ENCODE data around the gene CSTF3.
A peak's percentile ranks its signal among the peaks of the same experiment; 100 is the strongest.
"Not testable (repeated sequence)": the region's sequence is repeated elsewhere in the genome, so short reads cannot be mapped to it uniquely, and the experiment has no call there.

CSTF3 gene

DNA sequence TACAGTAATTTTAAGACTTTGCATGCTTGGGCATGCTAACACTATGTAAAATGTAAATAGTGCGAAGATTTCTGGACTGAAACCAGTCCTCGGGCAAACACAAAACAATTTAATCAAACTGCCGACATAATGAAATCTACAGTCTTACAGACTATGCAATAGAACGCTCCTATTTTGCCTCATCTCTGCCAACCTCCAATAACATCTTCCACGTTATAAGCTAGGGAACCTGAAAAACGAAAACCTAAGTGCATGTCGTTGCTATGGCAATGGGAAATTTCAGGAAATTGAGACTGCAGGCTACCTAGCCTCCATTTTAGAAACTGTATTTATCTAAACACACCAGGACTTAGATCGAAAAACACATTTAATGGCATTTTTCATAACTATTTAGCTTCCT, 1.1 kb downstream of the CSTF3 start:
- DNase-seq = peak; percentile 29

DNA sequence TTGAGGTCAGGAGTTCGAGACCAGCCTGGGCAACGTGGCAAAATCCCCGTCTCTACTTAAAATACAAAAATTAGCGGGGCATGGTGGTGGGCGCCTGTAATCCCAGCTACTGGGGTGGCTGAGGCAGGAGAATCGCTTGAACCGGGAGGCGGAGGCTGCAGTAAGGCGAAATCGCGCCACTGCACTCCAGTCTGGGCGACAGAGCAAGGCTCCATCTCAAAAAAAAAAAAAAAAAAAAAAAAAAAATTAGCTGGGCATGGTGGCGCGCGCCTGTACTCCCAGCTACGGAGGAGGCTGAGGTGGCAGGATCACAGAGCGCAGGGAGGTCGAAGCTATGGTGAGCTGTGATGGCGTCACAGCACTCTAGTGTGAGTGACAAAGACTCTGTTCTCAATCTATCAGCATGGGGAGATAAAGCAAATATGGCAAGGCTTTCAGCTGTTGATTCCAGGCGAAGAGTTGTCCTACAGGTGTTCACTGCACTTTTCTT, 1.9 kb downstream of the CSTF3 start:
- DNase-seq = not testable (repeated sequence)

DNA sequence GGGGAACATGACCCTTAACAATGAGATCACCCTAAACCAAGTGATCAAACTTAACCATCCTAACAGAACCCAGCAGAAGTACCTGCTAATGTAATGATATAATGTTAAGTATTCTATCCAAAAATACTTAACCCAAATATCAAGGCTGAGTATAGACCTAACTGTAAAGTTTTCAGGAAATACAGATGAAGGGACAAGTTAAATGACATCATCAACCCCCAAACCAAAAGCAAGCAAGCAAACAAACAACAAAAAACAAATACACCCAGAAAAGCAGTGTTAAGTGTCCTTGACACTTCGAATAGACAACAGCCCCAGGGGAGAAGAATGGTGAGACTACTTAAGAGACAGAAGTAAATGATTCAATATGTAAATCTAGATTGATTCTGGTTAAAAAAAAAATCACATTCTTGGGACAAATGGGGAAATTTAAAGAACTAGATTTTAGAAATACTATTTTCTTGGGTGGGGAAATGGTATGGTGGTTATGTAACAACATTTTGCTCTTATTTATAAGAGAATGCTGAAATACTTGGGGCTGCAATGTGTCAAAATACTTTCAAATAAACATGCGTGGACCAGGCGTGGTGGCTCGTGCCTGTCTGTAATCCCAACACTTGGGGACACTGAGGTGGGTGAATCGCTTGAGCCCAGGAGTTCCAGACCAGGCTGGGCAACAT, 2.5 kb downstream of the CSTF3 start:
- no peak for DNase-seq

DNA sequence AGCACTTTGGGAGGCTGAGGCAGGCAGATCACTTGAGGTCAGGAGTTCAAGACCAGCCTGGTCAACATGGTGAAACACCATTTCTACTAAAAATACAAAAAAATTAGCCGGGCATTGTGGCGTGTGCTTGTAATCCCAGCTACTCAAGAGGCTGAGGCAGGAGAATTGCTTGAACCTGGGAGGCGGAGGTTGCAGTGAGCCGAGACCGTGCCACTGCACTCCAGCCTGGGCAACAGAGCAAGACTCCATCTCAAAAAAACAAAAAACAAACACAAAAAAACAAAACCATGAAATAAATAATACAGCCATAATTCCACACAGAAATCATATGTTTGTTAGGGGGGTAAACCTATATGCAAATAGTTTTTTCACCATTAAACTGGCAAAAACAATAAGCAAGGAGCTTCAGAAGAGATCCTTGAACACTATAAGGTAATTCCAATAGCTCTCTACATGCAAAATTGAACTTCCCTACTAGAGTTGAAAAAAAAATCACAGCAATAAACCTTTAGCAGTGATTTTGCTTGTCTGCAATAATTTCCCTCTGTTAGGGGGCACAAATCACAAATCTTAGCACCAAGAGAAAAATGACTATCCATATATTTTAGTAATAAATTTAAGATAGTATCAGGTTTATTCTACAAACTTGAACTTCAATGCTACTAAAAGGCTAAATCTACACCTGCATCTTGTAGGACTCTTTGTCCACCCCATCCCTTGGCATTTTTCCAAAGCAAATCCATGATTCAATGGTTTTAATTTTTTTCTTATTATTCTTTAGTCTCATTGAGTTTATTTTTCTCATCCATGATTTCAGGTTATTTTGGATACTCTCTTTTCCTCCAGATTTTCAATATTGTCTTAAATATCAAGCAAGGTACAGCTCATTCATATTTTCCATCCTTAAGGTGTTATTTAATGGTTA, 3.9 kb downstream of the CSTF3 start:
- DNase-seq = no peak

DNA sequence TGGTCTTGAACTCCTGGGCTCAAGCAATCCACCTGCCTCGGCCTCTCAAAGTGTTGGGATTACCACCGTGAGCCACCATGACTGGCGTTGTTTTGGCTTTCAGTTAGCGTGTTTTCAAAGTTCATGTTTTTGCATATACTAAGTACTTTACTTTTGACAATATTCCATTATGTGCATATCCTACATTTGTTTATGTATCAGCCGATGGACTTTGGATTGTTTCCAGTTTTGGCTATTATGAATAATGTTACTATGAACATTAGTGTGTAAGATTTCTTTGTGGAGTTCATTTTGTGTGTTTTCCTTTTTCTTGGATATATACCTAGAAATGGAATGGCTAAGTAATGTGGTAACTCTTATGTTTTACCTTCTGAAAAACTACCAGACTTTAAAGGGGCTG, 9.9 kb downstream of the CSTF3 start:
- no peak for DNase-seq

DNA sequence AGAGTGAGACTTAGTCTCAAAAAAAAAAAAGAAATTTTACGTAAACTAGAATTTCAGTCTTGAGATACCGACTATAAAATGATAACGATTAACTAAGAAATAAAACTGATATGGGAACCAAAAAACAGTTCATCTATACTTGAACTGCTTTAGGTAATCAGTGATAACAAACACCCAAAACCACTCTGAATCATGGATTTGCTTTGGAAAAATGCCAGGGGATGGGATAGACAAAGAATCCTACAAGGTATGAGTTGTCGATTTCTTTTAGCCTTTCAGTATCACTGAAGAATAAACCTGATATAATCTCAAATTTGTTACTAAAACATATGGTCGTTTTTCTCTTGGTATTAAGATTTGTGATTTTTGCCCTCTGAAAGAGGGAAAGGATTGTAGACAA, 13.7 kb downstream of the CSTF3 start:
- peak; percentile 21 for DNase-seq

DNA sequence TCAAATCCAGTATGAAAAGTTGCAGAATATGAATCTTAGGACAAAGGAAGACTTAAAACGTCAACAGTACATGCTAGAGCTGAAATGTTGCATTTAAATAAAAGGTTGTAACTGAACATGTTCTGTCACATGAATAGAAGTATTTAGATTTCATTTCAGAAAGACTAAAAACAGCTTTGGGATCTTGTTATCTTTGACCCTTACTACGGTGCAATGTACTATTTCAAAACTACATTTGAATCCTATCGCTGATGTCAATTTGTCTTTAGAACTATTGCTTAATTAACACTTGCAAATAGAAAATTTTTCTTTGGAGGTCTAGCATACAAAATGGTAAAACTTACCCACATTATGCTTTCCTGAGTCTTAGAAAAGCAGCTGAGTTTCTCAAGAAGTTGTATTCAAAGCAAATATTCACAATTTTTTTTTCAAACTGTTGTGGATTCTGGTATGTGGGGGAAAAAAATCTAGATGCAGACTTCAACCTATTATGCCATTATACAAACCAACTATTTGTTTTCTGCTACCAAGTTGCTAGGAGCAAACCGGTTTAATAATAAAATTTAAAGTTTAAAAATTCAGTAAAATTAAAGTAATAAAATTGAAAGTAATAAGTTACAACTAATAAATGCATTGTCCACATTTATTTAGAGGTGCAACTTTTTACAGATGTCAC, 25.4 kb downstream of the CSTF3 start:
- DNase-seq = no peak

DNA sequence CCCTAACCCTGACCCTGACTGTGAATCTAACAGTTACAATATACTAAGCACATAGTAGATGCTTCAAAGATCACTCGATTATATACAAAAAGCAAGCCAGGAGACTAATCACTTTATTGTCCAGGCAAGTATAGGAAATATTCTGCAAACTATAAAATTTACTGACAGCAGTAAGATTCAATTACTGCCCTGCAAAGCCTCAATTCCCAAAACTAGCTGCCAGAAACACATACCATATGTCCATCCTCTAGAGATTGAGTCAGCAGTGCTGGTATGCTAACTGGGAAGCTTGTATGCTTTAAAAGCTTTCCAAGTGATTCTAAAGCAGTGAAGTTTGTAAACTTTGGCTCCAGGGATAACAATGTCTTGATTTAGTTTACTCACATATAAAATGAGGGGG, 26.1 kb downstream of the CSTF3 start:
- DNase-seq = no peak

DNA sequence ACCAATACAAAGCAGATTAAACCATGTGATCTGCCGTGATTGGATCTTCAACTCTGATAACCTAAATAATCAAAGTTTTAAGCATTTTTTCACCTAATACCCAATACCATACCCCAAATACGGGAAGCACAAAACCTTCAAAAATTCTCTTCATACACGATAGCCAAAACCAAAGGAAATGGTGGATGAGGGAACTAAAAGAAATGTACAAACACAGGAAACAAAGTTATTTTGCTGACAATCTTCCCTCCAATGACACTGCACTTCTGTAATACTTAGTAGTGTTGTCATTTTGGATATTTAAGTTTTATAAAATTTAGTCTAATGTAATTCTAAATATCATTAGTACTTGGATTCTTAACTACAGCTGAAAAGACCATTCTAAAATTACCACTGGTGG, 27.0 kb downstream of the CSTF3 start:
- no peak for DNase-seq

DNA sequence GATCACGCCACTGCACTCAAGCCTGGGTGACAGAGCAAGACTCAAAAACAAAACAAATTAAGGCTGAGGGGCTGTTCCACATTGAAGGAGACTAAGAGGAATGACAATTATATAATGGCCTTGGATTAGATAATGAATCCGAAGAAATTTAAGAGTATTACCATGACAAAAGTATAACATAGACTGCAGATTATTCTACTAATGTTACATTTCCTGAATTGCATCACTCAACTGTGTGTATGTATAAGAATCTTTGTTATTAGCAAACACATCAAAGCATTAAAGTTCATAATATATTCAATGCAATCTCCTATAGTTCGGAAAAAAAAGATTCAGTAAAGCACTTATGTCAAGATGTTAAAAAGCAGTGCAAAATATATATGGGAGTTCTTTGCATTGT, 27.5 kb downstream of the CSTF3 start:
- DNase-seq = no peak

DNA sequence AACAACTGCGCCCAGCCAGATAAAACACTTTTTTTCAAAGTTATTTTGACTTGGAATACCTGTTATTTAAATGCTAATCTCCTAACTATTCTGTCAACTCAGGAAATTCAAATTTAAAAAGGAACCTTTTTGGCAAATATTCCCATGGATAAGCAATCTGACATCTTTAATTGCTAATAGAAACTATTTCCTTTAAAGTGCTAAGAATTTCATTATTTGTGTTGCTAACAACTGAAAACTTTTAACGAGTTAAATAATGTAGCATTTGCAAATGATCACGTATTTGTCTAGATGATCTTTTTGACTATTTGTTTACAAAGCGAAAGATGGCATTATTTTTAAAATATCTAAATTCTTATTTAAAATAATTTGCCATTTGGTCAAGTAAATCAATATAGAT, 28.8 kb downstream of the CSTF3 start:
- DNase-seq = no peak

DNA sequence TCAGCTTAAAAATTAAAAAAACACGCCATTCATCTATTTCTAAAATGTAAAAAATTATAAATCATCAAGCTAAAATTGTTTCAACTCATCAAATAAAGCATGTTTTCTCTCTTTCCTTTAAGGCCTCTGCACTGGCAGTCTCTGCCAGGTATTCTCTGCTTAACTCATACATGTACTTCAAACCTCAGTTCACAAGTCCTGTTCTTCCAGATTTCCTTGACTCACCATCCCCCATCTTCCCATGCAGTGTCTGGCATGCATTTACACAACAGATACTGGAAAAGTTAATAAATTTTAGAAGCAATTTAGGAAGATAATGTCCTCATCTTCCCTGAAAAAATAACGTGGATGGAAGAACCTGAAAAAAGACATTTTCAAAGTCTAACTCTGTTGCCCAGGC, 32.5 kb downstream of the CSTF3 start:
- no peak for DNase-seq

DNA sequence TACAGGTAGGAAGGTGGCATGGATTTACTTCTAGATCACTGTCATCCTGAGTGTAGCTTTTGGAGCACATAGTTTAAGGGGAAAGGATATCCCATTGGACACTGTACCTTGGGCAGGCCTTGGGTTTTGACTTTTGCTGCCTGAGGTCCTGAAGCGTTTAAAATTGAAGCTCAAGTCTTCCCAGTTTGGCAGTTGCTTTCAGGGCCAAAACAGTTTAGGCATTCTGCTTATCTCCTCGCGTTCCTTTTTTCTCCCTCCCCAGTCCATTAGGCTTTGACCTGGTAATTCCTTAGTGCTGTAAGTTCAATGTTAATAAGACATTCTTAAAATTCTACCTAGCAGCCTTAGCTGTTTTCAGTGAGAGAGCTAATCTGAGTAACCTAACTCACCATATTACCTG, 35.7 kb downstream of the CSTF3 start:
- DNase-seq = no peak

DNA sequence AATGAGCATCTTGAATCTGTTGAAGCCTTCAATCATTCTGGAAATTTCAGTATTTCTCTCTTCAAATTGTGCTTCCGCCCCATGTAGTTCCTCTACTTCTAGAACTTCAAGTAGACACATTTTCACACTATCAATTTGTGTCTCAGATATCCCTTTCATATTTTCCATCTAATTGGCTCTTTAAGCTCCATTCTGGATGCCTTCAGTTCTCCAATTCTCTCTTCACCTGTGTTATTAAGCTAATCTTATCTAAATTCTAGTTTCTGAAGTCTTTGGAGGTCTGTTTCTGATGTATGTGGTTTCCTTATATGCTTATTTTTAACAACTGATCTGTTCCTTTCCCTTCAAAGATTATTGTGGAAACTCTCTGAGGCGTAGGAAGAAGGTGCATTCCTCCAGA, 36.3 kb downstream of the CSTF3 start:
- DNase-seq = no peak

DNA sequence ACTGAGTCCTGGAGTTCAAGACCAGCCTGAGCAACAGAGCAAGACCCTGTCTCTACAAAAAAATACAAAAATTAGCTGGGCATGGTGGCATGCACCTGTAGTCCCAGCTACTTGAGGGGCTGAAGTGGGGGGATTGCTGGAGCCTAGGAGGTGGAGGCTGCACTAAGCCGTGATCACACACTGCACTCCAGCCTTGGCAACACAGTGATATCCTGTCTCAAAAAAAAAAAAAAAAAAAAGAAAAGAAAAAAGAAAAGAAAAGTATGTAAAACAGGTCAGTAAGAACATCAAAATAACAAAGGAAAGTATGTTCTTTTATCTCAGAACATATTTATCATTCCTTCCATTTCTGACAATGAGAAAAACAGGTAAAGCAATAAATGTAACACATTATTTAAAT, 38.6 kb downstream of the CSTF3 start:
- not testable (repeated sequence) for DNase-seq

DNA sequence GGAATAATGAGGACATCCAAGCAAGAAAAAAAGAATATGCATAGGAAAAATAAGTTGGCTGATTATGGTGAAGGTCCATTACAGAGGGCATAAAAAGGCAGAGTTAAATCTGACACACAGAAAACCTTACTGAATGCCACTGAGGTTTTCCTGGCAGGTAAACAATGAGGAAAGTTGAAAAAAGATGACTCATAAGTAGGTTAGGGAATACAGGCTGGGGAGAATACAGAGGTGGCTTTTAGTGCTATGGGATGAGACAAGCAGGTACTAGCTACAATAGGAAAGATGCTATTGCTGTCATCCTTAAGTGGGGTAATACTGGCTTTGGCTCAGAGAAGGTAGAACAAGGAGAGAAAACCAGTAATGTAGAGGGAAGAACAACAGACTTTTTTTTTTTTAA, 44.7 kb downstream of the CSTF3 start:
- DNase-seq = no peak

DNA sequence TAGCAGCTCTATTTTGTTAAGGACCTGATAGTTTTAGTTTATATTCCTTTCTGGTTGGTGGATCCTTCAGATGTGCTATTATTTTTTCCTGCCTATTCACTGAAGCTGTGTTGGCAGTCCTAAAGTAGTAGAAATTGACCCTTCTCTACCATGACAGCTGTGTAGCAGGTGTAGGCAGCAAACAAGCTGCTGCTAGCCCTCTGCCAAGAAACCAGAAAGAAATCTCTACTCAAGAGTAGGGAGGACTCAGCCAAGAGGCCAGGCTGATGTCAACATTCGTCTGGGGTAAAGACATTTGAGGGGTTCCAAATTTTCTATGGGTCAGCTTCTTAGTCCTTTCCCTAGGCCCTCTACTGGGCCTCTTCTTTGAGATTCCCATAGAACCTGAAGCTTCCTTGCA, 51.2 kb downstream of the CSTF3 start:
- no peak for DNase-seq

DNA sequence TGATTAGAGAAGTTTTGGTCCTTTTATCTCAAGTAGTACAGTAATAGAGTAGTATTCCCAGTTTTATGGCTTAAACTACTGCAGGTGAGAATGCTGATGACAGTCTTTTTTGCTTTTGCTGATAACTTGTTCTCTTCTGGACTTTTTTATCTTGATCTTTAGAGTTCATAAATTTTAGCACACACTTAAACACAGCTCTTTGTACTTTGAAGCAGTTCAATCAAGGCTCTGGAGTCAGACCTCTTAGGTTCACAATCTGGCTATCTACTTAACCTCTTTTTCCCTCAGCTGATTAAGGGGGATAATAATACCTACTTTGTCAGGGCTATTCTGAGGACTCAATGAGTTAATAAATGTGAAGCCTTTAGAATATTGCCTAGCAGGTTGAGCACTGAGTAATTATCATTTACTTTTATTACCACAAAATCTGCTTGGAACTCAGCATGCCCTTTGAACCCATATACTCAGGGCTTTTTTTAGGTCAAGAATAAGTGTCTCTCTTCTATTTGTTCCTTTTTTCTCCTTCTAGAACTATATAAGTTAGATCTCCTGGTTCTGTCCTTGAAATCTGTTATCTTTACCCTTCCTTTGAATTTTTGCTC, 51.9 kb downstream of the CSTF3 start:
- no peak for DNase-seq

DNA sequence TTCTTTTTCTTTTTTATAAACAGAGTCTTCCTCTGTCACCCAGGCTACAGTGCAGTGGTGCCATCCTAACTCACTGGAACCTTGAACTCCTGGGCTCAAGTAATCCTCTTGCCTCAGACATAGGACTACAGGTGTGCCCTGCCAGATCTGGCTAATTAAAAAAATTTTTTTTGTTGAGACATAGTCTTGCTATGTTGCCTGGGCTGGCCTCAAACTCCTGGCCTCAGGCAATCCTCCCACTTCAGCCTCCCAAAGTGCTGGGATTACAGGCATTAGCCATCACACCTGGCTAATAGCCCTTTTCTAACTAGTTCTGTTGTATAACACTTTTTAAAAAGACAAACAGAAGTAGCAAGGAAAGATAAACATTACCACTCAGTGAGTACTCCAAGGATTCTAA, 57.4 kb downstream of the CSTF3 start:
- DNase-seq = no peak

DNA sequence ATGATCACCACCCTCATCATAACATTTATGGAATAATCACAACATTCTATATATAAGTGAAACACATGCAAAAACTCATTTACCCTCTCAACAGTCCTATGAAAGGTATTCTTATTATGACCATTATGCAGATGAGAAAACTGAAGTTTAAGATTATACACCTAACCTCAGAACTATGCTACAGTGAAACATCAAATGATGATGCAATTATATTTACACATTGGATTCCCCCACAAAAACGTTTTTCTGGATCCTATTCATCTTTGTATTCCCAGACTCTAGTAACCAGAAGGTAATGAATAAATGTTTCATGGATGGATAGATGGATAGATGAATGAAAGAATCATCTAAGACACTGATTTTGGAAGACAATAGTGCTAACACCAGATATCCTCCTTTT, 67.1 kb downstream of the CSTF3 start:
- no peak for DNase-seq

DNA sequence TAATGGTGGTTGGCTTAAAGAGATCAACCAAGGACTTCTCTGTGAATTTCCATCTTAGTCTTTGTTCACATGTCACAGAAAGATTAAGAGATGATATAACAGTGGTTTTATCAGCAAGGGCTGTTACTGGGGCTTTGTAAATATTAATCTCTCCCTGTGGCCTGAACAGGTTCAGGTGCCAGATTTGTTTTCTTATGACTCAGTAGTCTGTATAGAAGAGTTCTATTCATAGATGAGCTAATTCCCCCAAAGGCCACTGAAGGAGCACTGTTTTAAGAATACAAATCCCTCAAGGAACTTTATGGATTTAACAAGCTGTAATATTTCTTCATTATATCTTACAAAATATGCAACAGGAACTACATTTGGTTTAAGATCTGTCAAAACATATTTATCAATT, 71.5 kb downstream of the CSTF3 start:
- no peak for DNase-seq

DNA sequence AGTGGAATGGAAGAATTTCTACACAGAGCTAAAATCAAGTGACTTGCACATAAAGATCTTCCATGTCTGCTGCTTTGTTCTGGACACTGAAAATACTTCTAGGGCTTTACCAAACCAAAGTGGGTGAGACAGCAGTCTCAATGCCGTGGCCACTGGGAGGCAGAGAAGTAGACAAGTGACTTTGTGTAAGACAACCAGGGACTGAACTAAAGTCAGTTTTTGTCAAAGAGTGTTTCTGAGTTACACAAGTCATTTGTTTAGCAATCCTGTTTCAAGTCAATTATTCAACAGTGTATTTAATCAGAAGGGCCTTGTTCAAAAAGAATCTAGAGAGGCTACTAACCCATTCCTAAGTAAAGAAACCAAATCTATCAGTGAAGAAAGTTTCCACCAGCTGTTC, 75.3 kb downstream of the CSTF3 start:
- DNase-seq = no peak

DNA sequence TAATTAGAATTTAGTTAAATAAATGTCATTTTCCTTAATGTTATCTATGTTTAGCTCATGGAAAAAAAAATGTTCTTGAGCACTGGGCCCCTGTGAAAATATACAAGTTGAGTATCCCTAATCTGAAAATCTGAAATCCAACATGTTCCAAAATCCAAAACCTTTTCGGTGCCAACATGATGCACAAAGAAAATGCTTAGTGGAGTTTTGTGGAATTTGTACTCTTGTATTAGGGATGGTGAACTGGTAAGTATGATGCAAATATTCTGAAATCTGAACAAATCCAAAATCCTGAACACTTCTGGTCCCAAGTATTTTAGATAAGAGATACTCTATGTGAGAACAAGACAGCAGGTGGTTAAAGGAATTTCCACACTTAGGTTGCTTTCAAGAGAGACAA, 77.4 kb downstream of the CSTF3 start:
- DNase-seq = no peak

All from NCI-H2029 (cell line).